ENCODE data around the gene ZNF764. TPM values are rescaled to one million over a fixed set of nuclear protein-coding genes. Genes with fewer than 3 reads are reported as not detected.

Gene ZNF764
- total RNA-seq, 3 donors from 2014 or later: 4.0 to 8.2 (median 7.5) TPM

- Histone ChIP-seq H3K36me3 (peaks cover 6% of the 10 kb centered on the region), H3K4me1 (peaks cover 0 to 3% of the 10 kb centered on the region in 2 donors), H3K27me3 (no peaks in the 10 kb centered on the region), H3K4me3 (no peak overlapping the region), H3K27ac (no peak overlapping the region), H3K9me3 (no peaks in the 10 kb centered on the region)
- TF ChIP-seq POLR2AphosphoS5 (IDR thresholded peaks at IDR 0.05) (no peak), POLR2A (IDR thresholded peaks at IDR 0.05) (no peak), CTCF (IDR thresholded peaks at IDR 0.05) (no peak)
- intact Hi-C loops (cut with DNase I; ENCODE audit: low total_unique reads): loop anchor here (10.0 kb wide), 1 partner anchor 97 kb away; no protein-coding TSS in a partner anchor
- DNase-seq (ENCODE audit: low spot score in 2 of 2): no peak
These were observed 36.1 kb downstream of the ZNF764 start for GRCh38 chr16:30521873-30522641.

GRCh38 chr16:30521476-30521872, 36.7 kb downstream of the ZNF764 start:
- intact Hi-C loops (cut with DNase I; ENCODE audit: low total_unique reads): loop anchor here (10.0 kb wide), 1 partner anchor 97 kb away; no protein-coding TSS in a partner anchor
- Histone ChIP-seq H3K27me3 (no peaks in the 10 kb centered on the region), H3K27ac (no peak overlapping the region), H3K4me1 (peaks cover 0 to 3% of the 10 kb centered on the region in 2 donors), H3K4me3 (no peak overlapping the region), H3K9me3 (no peaks in the 10 kb centered on the region), H3K36me3 (peaks cover 6% of the 10 kb centered on the region)
- TF ChIP-seq CTCF (IDR thresholded peaks at IDR 0.05): no peak
- TF ChIP-seq POLR2A (IDR thresholded peaks at IDR 0.05): no peak
- no peak for TF ChIP-seq POLR2AphosphoS5 (IDR thresholded peaks at IDR 0.05)
- no peak for DNase-seq (ENCODE audit: low spot score in 2 of 2)

- Histone ChIP-seq H3K36me3 (peaks cover under 1% of the 10 kb centered on the region), H3K27ac (no peak overlapping the region), H3K4me1 (no peaks in the 10 kb centered on the region), H3K27me3 (no peaks in the 10 kb centered on the region), H3K9me3 (no peaks in the 10 kb centered on the region), H3K4me3 (no peak overlapping the region)
- TF ChIP-seq CTCF (IDR thresholded peaks at IDR 0.05) (no peak), POLR2AphosphoS5 (IDR thresholded peaks at IDR 0.05) (no peak), POLR2A (IDR thresholded peaks at IDR 0.05) (no peak)
- intact Hi-C loops (cut with DNase I; ENCODE audit: low total_unique reads): loop anchor here (10.0 kb wide), 1 partner anchor 95 kb away; no protein-coding TSS in a partner anchor
- DNase-seq (ENCODE audit: low spot score in 2 of 2): no peak
These were observed 38.8 kb downstream of the ZNF764 start for GRCh38 chr16:30519120-30520049.

- Histone ChIP-seq H3K36me3 (no peaks in the 10 kb centered on the region), H3K27ac (no peak overlapping the region), H3K4me3 (no peak overlapping the region), H3K4me1 (no peaks in the 10 kb centered on the region), H3K9me3 (no peaks in the 10 kb centered on the region), H3K27me3 (no peaks in the 10 kb centered on the region)
- no peak for TF ChIP-seq POLR2AphosphoS5 (IDR thresholded peaks at IDR 0.05)
- TF ChIP-seq CTCF (IDR thresholded peaks at IDR 0.05): no peak
- no peak for TF ChIP-seq POLR2A (IDR thresholded peaks at IDR 0.05)
- intact Hi-C loops (cut with DNase I; ENCODE audit: low total_unique reads): no loop called here
- DNase-seq (ENCODE audit: low spot score in 2 of 2): no peak
These were observed 39.6 kb downstream of the ZNF764 start for GRCh38 chr16:30518552-30518951.
